Neural cell (in vitro differentiated cells): Measurements from ENCODE around the gene P3H2. TPM values are rescaled to one million over a fixed set of nuclear protein-coding genes. Genes with fewer than 3 reads are reported as not detected.

Experiments
- H2AFZ ChIP-seq: fragments of 200-600, 300-800 bp; sonication (generic), shearing (Covaris generic); 2 replicates; pipeline ENCODE4 v1.6.0; 2014; ENCODE audit warnings: low read depth, mild to moderate bottlenecking, antibody characterized with exemption, low read length, moderate library complexity
- H3F3A ChIP-seq: fragments of 200-600 bp; shearing (Covaris generic); 2 replicates; pipeline ENCODE4 v1.6.1; 2016; ENCODE audit warnings: mild to moderate bottlenecking, moderate library complexity, mixed read lengths, antibody characterized with exemption, low read length; ENCODE audit not compliant: insufficient read depth, poor library complexity, severe bottlenecking
- H3K27ac ChIP-seq: fragments of 200-600, 300-800 bp; sonication (generic), shearing (Covaris generic); 2 replicates; pipeline ENCODE4 v1.5.1; 2014; ENCODE audit warnings: mild to moderate bottlenecking, low read length, moderate library complexity
- H3K27me3 ChIP-seq: fragments of 300-800, 200-600 bp; sonication (generic), shearing (Covaris generic); 2 replicates; pipeline ENCODE4 v1.6.0; 2014; ENCODE audit warnings: mild to moderate bottlenecking, low read depth, low read length, moderate library complexity; ENCODE audit not compliant: insufficient read depth
- H3K36me3 ChIP-seq: fragments of 300-800, 200-600 bp; sonication (generic), shearing (Covaris generic); 2 replicates; pipeline ENCODE4 v1.5.1; 2014; ENCODE audit warnings: mild to moderate bottlenecking, antibody characterized with exemption, low read length, moderate library complexity; ENCODE audit not compliant: insufficient read depth
- H3K4me2 ChIP-seq: fragments of 300-800, 200-600 bp; sonication (generic), shearing (Covaris generic); 2 replicates; pipeline ENCODE4 v1.6.0; 2014; ENCODE audit warnings: mild to moderate bottlenecking, low read length
- H3K4me3 ChIP-seq: fragments of 300-800, 200-600 bp; sonication (generic), shearing (Covaris generic); 2 replicates; pipeline ENCODE4 v1.5.1; 2014; ENCODE audit warnings: mild to moderate bottlenecking, low read length, moderate library complexity
- H3K79me2 ChIP-seq: fragments of 200-600 bp; shearing (Covaris generic); replicated peaks from 2 replicates; pipeline ENCODE4 v1.6.0; 2014; ENCODE audit warnings: mild to moderate bottlenecking, low read length, moderate library complexity; ENCODE audit not compliant: insufficient read depth
- H3K9ac ChIP-seq: fragments of 300-800, 200-600 bp; sonication (generic), shearing (Covaris generic); 2 replicates; pipeline ENCODE4 v1.6.1; 2016; ENCODE audit warnings: mild to moderate bottlenecking, low read length, mixed read lengths
- H3K9me2 ChIP-seq: fragments of 200-600 bp; shearing (Covaris generic); 2 replicates; pipeline ENCODE4 v1.6.1; 2016; ENCODE audit warnings: mild to moderate bottlenecking, low read length, mixed read lengths; ENCODE audit not compliant: insufficient read depth
- H3K9me3 ChIP-seq: fragments of 200-600, 300-800 bp; sonication (generic), shearing (Covaris generic); 2 replicates; pipeline ENCODE4 v1.6.1; 2016; ENCODE audit warnings: mild to moderate bottlenecking, mixed run types, low read length, moderate library complexity, mixed read lengths
- H4K20me1 ChIP-seq: fragments of 200-600 bp; shearing (Covaris generic); 2 replicates; pipeline ENCODE4 v1.6.1; 2016; ENCODE audit warnings: mild to moderate bottlenecking, mixed run types; ENCODE audit not compliant: insufficient read depth
- EP300 ChIP-seq: fragments of 450-650 bp; conservative IDR thresholded peaks from 2 replicates; pipeline ENCODE4 v1.6.1; 2014; ENCODE audit warnings: antibody characterized with exemption, mild to moderate bottlenecking, moderate library complexity; ENCODE audit not compliant: poor library complexity, severe bottlenecking
- MXI1 ChIP-seq: fragments of 450-650 bp; conservative IDR thresholded peaks from 2 replicates; pipeline ENCODE4 v1.6.1; 2014; ENCODE audit warnings: antibody characterized with exemption, mild to moderate bottlenecking; ENCODE audit not compliant: poor library complexity, severe bottlenecking
- POLR2AphosphoS5 ChIP-seq: IDR thresholded peaks from 2 replicates; pipeline ENCODE4 v1.6.1; 2012
- RAD21 ChIP-seq: fragments of 450-650 bp; conservative IDR thresholded peaks from 2 replicates; pipeline ENCODE4 v1.6.1; 2014; ENCODE audit warnings: antibody characterized with exemption, mild to moderate bottlenecking, moderate library complexity
- SMC3 ChIP-seq: fragments of 450-650 bp; conservative IDR thresholded peaks from 2 replicates; pipeline ENCODE4 v1.6.1; 2014; ENCODE audit warnings: antibody characterized with exemption, mild to moderate bottlenecking, moderate library complexity; ENCODE audit not compliant: poor library complexity
- TAF1 ChIP-seq: IDR thresholded peaks from 2 replicates; pipeline ENCODE4 v1.6.1; 2012; ENCODE audit warnings: low read depth
- polyA plus RNA-seq: library from polyadenylated mRNA; depleted of rRNA; stranded (reverse); fragments of >200 nt; gene quantifications from 2 replicates; pipeline ENCODE4 v1.2.3, GENCODE V29; 2014
- TF ChIP-seq, protein P1 (sequence below): IDR thresholded peaks from 2 replicates; pipeline ENCODE4 v1.6.1; 2012; ENCODE audit warnings: borderline replicate concordance
- TF ChIP-seq, protein P2 (sequence below): fragments of 450-650 bp; IDR thresholded peaks from 2 replicates; pipeline ENCODE4 v1.5.1; 2014; ENCODE audit warnings: antibody characterized with exemption, mild to moderate bottlenecking, moderate library complexity; ENCODE audit not compliant: poor library complexity, severe bottlenecking

The P3H2 gene
- polyA plus RNA-seq, 1 donor from 2014 or later = 0.68 TPM

DNA sequence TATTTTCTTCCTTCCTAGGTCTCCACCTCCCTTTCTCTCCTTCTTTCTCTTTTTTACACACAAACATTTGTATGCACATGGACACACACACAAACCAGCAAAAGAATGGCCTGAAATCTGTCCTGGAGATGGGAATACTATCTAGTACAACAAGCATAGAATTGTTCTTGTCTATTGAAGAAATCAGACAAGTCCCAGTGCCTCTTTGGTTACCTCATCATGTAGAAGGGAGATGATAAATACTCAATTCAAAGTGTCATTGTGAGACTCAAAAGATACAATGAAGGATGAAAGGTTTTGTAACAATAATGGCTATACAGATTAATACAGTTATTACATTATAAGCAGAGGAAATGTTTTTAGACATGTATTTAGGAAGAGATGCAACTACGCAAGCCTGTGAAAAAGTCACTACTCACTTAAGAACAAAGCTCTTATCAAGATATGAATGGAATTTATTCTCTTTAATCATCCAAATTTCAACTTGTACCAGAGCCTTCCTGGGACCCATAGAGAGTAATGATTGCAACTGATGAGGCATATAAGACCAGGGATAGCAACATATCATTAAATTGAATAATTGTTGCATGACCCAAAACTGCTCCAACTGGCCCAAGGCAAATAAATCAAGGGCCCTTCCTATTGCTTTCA lies 43.2 kb downstream of the P3H2 start:
- H3K9ac ChIP-seq = no peak overlapping the region
- H3K36me3 ChIP-seq = no peaks in the 10 kb centered on the region
- H4K20me1 ChIP-seq = no peaks in the 10 kb centered on the region
- no peaks in the 10 kb centered on the region for H3K79me2 ChIP-seq
- TF ChIP-seq POLR2AphosphoS5 (no peak), EP300 (no peak), MXI1 (no peak), TAF1 (no peak), SMC3 (no peak), RAD21 (no peak)
- TF ChIP-seq, protein P1, sequence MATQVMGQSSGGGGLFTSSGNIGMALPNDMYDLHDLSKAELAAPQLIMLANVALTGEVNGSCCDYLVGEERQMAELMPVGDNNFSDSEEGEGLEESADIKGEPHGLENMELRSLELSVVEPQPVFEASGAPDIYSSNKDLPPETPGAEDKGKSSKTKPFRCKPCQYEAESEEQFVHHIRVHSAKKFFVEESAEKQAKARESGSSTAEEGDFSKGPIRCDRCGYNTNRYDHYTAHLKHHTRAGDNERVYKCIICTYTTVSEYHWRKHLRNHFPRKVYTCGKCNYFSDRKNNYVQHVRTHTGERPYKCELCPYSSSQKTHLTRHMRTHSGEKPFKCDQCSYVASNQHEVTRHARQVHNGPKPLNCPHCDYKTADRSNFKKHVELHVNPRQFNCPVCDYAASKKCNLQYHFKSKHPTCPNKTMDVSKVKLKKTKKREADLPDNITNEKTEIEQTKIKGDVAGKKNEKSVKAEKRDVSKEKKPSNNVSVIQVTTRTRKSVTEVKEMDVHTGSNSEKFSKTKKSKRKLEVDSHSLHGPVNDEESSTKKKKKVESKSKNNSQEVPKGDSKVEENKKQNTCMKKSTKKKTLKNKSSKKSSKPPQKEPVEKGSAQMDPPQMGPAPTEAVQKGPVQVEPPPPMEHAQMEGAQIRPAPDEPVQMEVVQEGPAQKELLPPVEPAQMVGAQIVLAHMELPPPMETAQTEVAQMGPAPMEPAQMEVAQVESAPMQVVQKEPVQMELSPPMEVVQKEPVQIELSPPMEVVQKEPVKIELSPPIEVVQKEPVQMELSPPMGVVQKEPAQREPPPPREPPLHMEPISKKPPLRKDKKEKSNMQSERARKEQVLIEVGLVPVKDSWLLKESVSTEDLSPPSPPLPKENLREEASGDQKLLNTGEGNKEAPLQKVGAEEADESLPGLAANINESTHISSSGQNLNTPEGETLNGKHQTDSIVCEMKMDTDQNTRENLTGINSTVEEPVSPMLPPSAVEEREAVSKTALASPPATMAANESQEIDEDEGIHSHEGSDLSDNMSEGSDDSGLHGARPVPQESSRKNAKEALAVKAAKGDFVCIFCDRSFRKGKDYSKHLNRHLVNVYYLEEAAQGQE = no peak
- TF ChIP-seq, protein P2, sequence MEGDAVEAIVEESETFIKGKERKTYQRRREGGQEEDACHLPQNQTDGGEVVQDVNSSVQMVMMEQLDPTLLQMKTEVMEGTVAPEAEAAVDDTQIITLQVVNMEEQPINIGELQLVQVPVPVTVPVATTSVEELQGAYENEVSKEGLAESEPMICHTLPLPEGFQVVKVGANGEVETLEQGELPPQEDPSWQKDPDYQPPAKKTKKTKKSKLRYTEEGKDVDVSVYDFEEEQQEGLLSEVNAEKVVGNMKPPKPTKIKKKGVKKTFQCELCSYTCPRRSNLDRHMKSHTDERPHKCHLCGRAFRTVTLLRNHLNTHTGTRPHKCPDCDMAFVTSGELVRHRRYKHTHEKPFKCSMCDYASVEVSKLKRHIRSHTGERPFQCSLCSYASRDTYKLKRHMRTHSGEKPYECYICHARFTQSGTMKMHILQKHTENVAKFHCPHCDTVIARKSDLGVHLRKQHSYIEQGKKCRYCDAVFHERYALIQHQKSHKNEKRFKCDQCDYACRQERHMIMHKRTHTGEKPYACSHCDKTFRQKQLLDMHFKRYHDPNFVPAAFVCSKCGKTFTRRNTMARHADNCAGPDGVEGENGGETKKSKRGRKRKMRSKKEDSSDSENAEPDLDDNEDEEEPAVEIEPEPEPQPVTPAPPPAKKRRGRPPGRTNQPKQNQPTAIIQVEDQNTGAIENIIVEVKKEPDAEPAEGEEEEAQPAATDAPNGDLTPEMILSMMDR = no peak
- H3K4me2 ChIP-seq = peak overlapping the region; percentile 15
- H3F3A ChIP-seq = no peaks in the 10 kb centered on the region
- peak overlapping the region; percentile 68 for H3K27ac ChIP-seq
- H3K4me3 ChIP-seq = peak overlapping the region; percentile 46
- no peaks in the 10 kb centered on the region for H3K9me3 ChIP-seq
- H2AFZ ChIP-seq = peak overlapping the region; percentile 46
- no peaks in the 10 kb centered on the region for H3K27me3 ChIP-seq
- no peaks in the 10 kb centered on the region for H3K9me2 ChIP-seq

DNA sequence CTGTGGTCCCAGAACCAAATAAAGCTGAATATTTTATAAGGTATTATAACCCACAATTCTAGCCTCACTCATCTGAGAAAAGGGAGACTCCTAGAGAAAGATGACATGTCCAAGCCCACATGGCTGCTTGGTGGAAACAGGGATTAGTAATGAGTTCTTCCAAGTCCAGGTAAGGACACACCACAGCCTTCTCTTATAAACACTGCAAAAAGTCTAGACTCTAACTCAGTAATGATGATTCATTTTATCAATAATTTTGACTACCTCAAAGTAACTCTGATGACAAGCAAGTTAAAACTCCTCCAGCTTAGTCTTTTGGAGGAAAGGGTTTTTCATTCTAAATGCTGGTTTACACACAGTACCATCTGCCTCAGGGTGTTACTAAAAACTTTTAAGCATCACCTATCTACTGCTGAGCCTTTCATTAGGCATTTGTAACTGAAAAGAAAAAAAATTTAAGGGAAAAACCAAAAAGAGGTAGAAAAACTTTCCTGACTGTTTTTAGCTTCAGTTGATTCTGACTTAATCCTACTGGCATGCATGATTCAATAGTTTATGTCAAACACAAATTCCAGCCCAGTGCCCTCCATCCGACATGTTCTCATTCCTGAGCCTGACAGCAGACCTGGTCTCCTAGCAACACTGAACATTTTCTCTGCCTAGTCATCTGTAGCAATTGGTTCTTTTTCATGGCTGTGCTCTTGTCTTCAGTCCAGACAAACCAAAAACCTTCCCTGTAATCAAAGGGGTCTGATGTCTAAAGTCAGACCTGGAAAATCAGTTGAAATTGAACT lies 43.9 kb downstream of the P3H2 start:
- peak overlapping the region; percentile 68 for H3K27ac ChIP-seq
- no peaks in the 10 kb centered on the region for H3K27me3 ChIP-seq
- no peaks in the 10 kb centered on the region for H4K20me1 ChIP-seq
- no peaks in the 10 kb centered on the region for H3K36me3 ChIP-seq
- H3K79me2 ChIP-seq = no peaks in the 10 kb centered on the region
- peak overlapping the region; percentile 15 for H3K4me2 ChIP-seq
- peak; percentile 61 for TF ChIP-seq EP300
- no peak for TF ChIP-seq TAF1
- no peak for TF ChIP-seq SMC3
- no peak for TF ChIP-seq MXI1
- TF ChIP-seq RAD21 = no peak
- TF ChIP-seq POLR2AphosphoS5 = no peak
- TF ChIP-seq, protein P1 = no peak
- no peaks in the 10 kb centered on the region for H3K9me2 ChIP-seq
- peak overlapping the region; percentile 46 for H2AFZ ChIP-seq
- no peak overlapping the region for H3K9ac ChIP-seq
- H3F3A ChIP-seq = no peaks in the 10 kb centered on the region
- H3K9me3 ChIP-seq = no peaks in the 10 kb centered on the region
- H3K4me3 ChIP-seq = peak overlapping the region; percentile 46
